Forelimb muscle (tissue), 1 donor: ENCODE measurements around the gene NEK11. TPM values are rescaled to one million over a fixed set of nuclear protein-coding genes. Genes with fewer than 3 reads are reported as not detected.

Experiments used
- DNase-seq: peaks from one replicate; pipeline ENCODE4 v3.0.0-alpha.2; 2013; ENCODE audit warnings: low read depth
- polyA plus RNA-seq: library from polyadenylated mRNA; unstranded; fragments of 120-200 nt; gene quantifications from one replicate; pipeline ENCODE4 v1.2.1, GENCODE V29; 2013; ENCODE audit not compliant: insufficient read length

Gene NEK11
- 7.8 TPM for polyA plus RNA-seq

GRCh38 chr3:131026321-131027151, at the start of gene NEK11, which contains the start of gene ASTE1:
TSS of gene NEK11 (plus strand) at chr3:131026877. CDS start at chr3:131029709, 2,832 bp downstream.
TSS of gene ASTE1 (minus strand) at chr3:131026825. CDS start at chr3:131025306, 1,519 bp downstream.
- DNase-seq: peak; percentile 57

- no peak for DNase-seq
Observed at GRCh38 chr3:130979117-130979516, 47.6 kb upstream of the NEK11 start.

- DNase-seq: no peak
Observed at GRCh38 chr3:130981469-130981868, 45.2 kb upstream of the NEK11 start.

GRCh38 chr3:130990282-130990681, 36.4 kb upstream of the NEK11 start:
- DNase-seq: no peak

- DNase-seq: no peak
Observed at GRCh38 chr3:130991126-130991525, 35.6 kb upstream of the NEK11 start.

GRCh38 chr3:130992344-130992743, 34.3 kb upstream of the NEK11 start:
- no peak for DNase-seq

GRCh38 chr3:130997289-130997688, 29.4 kb upstream of the NEK11 start:
- no peak for DNase-seq

- no peak for DNase-seq
Observed at GRCh38 chr3:131001071-131001470, 25.6 kb upstream of the NEK11 start.

- DNase-seq: no peak
Observed at GRCh38 chr3:131004603-131005002, 22.1 kb upstream of the NEK11 start.

- no peak for DNase-seq
Observed at GRCh38 chr3:131007256-131007655, 19.4 kb upstream of the NEK11 start.

- DNase-seq: no peak
Observed at GRCh38 chr3:131007782-131008181, 18.9 kb upstream of the NEK11 start.

- DNase-seq: no peak
Observed at GRCh38 chr3:131008326-131008725, 18.4 kb upstream of the NEK11 start.

GRCh38 chr3:131009698-131010097, 17.0 kb upstream of the NEK11 start:
- no peak for DNase-seq

GRCh38 chr3:131018970-131019369, 7.7 kb upstream of the NEK11 start:
- no peak for DNase-seq

GRCh38 chr3:131020122-131020693, 6.5 kb upstream of the NEK11 start:
- DNase-seq: no peak

- no peak for DNase-seq
Observed at GRCh38 chr3:131025539-131025938, 1.1 kb upstream of the NEK11 start.

- no peak for DNase-seq
Observed at GRCh38 chr3:131028844-131029243, 2.2 kb downstream of the NEK11 start.

- DNase-seq: no peak
Observed at GRCh38 chr3:131031660-131032059, 5.0 kb downstream of the NEK11 start.

GRCh38 chr3:131033480-131034080, 6.9 kb downstream of the NEK11 start:
- DNase-seq: no peak

GRCh38 chr3:131036200-131036816, 9.6 kb downstream of the NEK11 start:
- no peak for DNase-seq

GRCh38 chr3:131036986-131037385, 10.3 kb downstream of the NEK11 start:
- DNase-seq: no peak

GRCh38 chr3:131038326-131038725, 11.6 kb downstream of the NEK11 start:
- no peak for DNase-seq
